Aorta (tissue), 5 donors: ENCODE results near the gene ABCC11. TPM values are rescaled to one million over a fixed set of nuclear protein-coding genes. Genes with fewer than 3 reads are reported as not detected.

Experiments used
- ATAC-seq: fragments of 200-7000 bp; cut with Tn5 transposase; one replicate; pipeline ENCODE4 v1.9.1; 2022; ENCODE audit warnings: moderate library complexity; ENCODE audit not compliant: low FRiP score
- DNase-seq, 2 donors: peaks; one replicate each; pipeline ENCODE4 v3.0.0-alpha.2; 2020
- H3K27ac ChIP-seq, 2 donors: one replicate each; pipeline ENCODE4 v1.5.1; 2013; ENCODE audit warnings: low read length in 2 of 2, mild to moderate bottlenecking in 2 of 2, moderate library complexity in 2 of 2, control low read depth in 1 of 2, inconsistent platforms in 1 of 2, low read depth in 1 of 2
- H3K27me3 ChIP-seq, 2 donors: one replicate each; pipeline ENCODE4 v1.6.1; 2013; ENCODE audit warnings: control low read depth in 1 of 2, low read length in 1 of 2, mild to moderate bottlenecking in 1 of 2, moderate library complexity in 1 of 2; ENCODE audit not compliant: insufficient read depth in 2 of 2, control insufficient read depth in 1 of 2
- H3K36me3 ChIP-seq, 2 donors: one replicate each; pipeline ENCODE4 v1.6.1; 2013; ENCODE audit warnings: control low read depth in 1 of 2, low read length in 1 of 2, mild to moderate bottlenecking in 1 of 2; ENCODE audit not compliant: insufficient read depth in 2 of 2, control insufficient read depth in 1 of 2
- H3K4me1 ChIP-seq, 2 donors: one replicate each; pipeline ENCODE4 v1.6.1; 2013; ENCODE audit warnings: low read length in 2 of 2, control low read depth in 1 of 2, mild to moderate bottlenecking in 1 of 2, moderate library complexity in 1 of 2; ENCODE audit not compliant: insufficient read depth in 2 of 2, control insufficient read depth in 1 of 2
- H3K4me3 ChIP-seq, 2 donors: one replicate each; pipeline ENCODE4 v1.5.1; 2013; ENCODE audit warnings: low read length in 2 of 2, control low read depth in 1 of 2, mild to moderate bottlenecking in 1 of 2
- H3K9me3 ChIP-seq: one replicate; pipeline ENCODE4 v1.6.1; 2013; ENCODE audit warnings: mild to moderate bottlenecking, low read length; ENCODE audit not compliant: control insufficient read depth
- WGBS, 2 donors: extraction: QIAGEN DNeasy Blood & Tissue Kit; methylation state at CpG; one replicate each; pipeline ENCODE4 v1.1.7; 2013; 5-methylcytosine and 5-hydroxymethylcytosine counted together
- intact Hi-C, 2 donors: fragments of 100-400 bp; cut with DNase I; formaldehyde crosslinking; loops; one replicate each; pipeline versions ENCODE4 v1.14.2 to v1.15.0; 2022
- polyA plus RNA-seq, 2 donors: library from polyadenylated mRNA; stranded (reverse); fragments of 200-250 nt; gene quantifications; one replicate each; pipeline ENCODE4 v1.2.3, GENCODE V29; 2013
- total RNA-seq, 2 donors: library from RNA; stranded (reverse); fragmentation: NEBNext Ultra II Directional; extraction: Animal tissue kit (Norgen Biotek cat#: 25700); gene quantifications; one replicate each; pipeline ENCODE4 v1.2.1, GENCODE V29; 2021
- donor health status: healthy with polysubstance abuse.
- donor health status: Bipolar disorder and iron deficiency.
- donor health status: DM: no; HTN: no; CAD: no.
- donor health status: DM: no; HTN: no; CAD: no.
- donor health status: DM: yes; HTN: yes; CAD: no.

Gene ABCC11
- total and polyA plus RNA-seq, 4 donors = 0.13 TPM; not detected in 3

GRCh38 chr16:48157794-48158193 lies 89.5 kb downstream of the ABCC11 start:
- Histone ChIP-seq H3K27me3 (no peaks in the 10 kb centered on the region), H3K36me3 (no peaks in the 10 kb centered on the region), H3K27ac (no peak overlapping the region), H3K4me1 (no peaks in the 10 kb centered on the region), H3K9me3 (no peaks in the 10 kb centered on the region), H3K4me3 (no peak overlapping the region)
- intact Hi-C loops = loop anchor here (2.0 to 5.0 kb wide), 2 partner anchors 1015 kb away; partner anchors contain the start of gene NETO2 (in 2 of the 2)
- ATAC-seq (no peak), DNase-seq (no peak)
- 88 to 90% methylated on average over 4 of the region's 4 CpGs for WGBS, 2 donors

- Histone ChIP-seq H3K4me1 (no peaks in the 10 kb centered on the region), H3K27ac (no peak overlapping the region), H3K4me3 (no peak overlapping the region), H3K27me3 (no peaks in the 10 kb centered on the region), H3K9me3 (no peaks in the 10 kb centered on the region), H3K36me3 (no peaks in the 10 kb centered on the region)
- DNase-seq (no peak), ATAC-seq (no peak)
- 82 to 88% methylated on average over 11 of the region's 11 CpGs for WGBS, 2 donors
- intact Hi-C loops = loop anchor here (2.0 to 5.0 kb wide), 2 partner anchors 1015 kb away; partner anchors contain the start of gene NETO2 (in 2 of the 2)
Measured at GRCh38 chr16:48157302-48157701, 90.0 kb downstream of the ABCC11 start.

- Histone ChIP-seq H3K27me3 (no peaks in the 10 kb centered on the region), H3K27ac (no peak overlapping the region), H3K9me3 (no peaks in the 10 kb centered on the region), H3K4me1 (no peaks in the 10 kb centered on the region), H3K36me3 (no peaks in the 10 kb centered on the region), H3K4me3 (no peak overlapping the region)
- 12% methylated on average over 16 of the region's 16 CpGs for WGBS, 2 donors
- DNase-seq = peak; percentile 83 to 94
- peak; percentile 81 for ATAC-seq
- intact Hi-C loops = loop anchor here (2.0 to 5.0 kb wide), 2 partner anchors 1014 kb away; partner anchors contain the start of gene NETO2 (in 2 of the 2)
Measured at GRCh38 chr16:48156790-48157209, 90.5 kb downstream of the ABCC11 start.

- DNase-seq = no peak
- intact Hi-C loops = loop anchor here (2.0 to 5.0 kb wide), 2 partner anchors 1013 to 1014 kb away; partner anchors contain the start of gene NETO2 (in 2 of the 2)
Measured at GRCh38 chr16:48155926-48156789, 91.2 kb downstream of the ABCC11 start, which contains the start of gene ABCC12. TSS of gene ABCC12 (minus strand) at chr16:48155993. CDS start at chr16:48146424, 9,569 bp downstream.

DNA sequence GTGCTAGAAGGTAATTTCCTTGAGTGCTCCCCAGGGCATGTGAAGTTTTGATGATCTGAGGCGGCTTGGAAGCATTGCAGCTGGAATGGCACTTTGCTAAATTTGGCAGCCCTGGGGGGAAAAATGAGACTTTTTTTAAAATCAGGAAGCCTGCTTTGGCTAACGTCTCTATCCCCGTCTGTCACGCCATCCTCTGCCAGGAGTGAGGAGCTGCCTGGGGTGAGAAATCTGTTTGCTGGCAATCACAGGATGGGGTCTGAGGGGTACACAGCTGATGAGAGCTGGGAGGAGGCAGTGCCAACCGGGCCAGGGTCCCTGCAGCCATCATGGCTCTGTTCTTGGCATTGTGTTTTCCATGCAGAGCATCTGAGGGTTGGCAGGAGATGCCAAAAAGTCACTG lies 93.6 kb downstream of the ABCC11 start:
- no peaks in the 10 kb centered on the region for H3K27me3 ChIP-seq
- intact Hi-C loops = no loop called here
- H3K9me3 ChIP-seq = no peaks in the 10 kb centered on the region
- H3K4me3 ChIP-seq = no peak overlapping the region
- no peak overlapping the region for H3K27ac ChIP-seq
- H3K4me1 ChIP-seq = no peaks in the 10 kb centered on the region
- ATAC-seq (no peak), DNase-seq (no peak)
- no peaks in the 10 kb centered on the region for H3K36me3 ChIP-seq
- whole genome bisulfite sequencing, 2 donors = 29 to 36% methylated on average over 5 of the region's 5 CpGs

More at GRCh38 chr16:48155926-48156789, 91.2 kb downstream of the ABCC11 start, which contains the start of gene ABCC12:
- WGBS, 2 donors = 51 to 53% methylated on average over 21 to 24 of the region's 24 CpGs
- Histone ChIP-seq H3K27me3 (no peaks in the 10 kb centered on the region), H3K27ac (no peak within 1 kb of the TSS), H3K36me3 (no peaks in the 10 kb centered on the region), H3K9me3 (no peaks in the 10 kb centered on the region), H3K4me1 (no peaks in the 10 kb centered on the region), H3K4me3 (no peak within 1 kb of the TSS)
- no peak for ATAC-seq

GRCh38 chr16:48152226-48152625 lies 95.1 kb downstream of the ABCC11 start:
- Histone ChIP-seq H3K27ac (no peak overlapping the region), H3K9me3 (no peaks in the 10 kb centered on the region), H3K4me1 (no peaks in the 10 kb centered on the region), H3K4me3 (no peak overlapping the region), H3K27me3 (no peaks in the 10 kb centered on the region), H3K36me3 (no peaks in the 10 kb centered on the region)
- intact Hi-C loops = no loop called here
- WGBS, 2 donors = 96% methylated on average over 9 of the region's 9 CpGs
- ATAC-seq (no peak), DNase-seq (no peak)

DNA sequence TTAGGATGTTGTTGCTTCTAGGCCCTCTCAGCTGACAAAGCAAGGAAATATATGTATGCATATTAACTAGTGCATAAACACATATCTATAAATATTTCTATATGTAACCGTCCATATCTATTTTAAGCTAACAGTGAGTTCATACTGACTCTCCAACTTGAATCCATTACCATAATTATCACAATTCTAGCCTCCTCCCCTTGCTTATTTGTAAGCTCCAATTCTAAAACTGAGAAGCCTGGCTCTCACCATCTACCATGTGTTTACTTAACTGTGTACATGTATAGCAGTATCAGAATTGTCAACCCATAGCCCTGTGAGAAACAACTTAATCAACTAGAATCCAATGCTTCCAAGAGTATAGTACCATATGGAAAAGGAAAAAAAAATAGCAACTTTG lies 96.6 kb downstream of the ABCC11 start:
- Histone ChIP-seq H3K4me3 (no peak overlapping the region), H3K27me3 (no peaks in the 10 kb centered on the region), H3K9me3 (no peaks in the 10 kb centered on the region), H3K4me1 (no peaks in the 10 kb centered on the region), H3K27ac (no peak overlapping the region), H3K36me3 (no peaks in the 10 kb centered on the region)
- intact Hi-C loops = no loop called here
- WGBS, 2 donors = 36 to 43% methylated on average over 1 of the region's 1 CpG
- no peak for ATAC-seq
- DNase-seq = no peak

DNA sequence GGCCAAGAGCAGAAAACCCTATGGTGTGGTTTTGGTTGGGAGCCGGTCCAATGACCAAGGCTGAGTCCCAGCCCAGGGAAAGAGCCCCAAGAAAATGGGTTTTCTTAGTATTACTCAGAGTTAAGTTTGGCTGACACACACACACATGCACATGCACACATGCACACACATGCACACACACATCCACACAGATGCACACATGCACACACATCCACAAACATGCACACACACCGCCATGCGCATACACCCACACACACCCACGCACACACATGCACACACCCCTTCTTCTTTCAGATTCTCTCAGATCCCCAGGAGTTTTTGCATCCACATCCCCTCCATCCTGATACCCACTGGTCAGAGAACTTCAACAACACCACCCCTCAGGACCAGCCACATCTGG lies 100.6 kb downstream of the ABCC11 start:
- Histone ChIP-seq H3K9me3 (peaks cover 2% of the 10 kb centered on the region), H3K27me3 (no peaks in the 10 kb centered on the region), H3K4me3 (no peak overlapping the region), H3K36me3 (no peaks in the 10 kb centered on the region), H3K4me1 (no peaks in the 10 kb centered on the region), H3K27ac (no peak overlapping the region)
- intact Hi-C loops = no loop called here
- no peak for DNase-seq
- 94 to 97% methylated on average over 4 of the region's 4 CpGs for WGBS, 2 donors
- ATAC-seq = no peak

DNA sequence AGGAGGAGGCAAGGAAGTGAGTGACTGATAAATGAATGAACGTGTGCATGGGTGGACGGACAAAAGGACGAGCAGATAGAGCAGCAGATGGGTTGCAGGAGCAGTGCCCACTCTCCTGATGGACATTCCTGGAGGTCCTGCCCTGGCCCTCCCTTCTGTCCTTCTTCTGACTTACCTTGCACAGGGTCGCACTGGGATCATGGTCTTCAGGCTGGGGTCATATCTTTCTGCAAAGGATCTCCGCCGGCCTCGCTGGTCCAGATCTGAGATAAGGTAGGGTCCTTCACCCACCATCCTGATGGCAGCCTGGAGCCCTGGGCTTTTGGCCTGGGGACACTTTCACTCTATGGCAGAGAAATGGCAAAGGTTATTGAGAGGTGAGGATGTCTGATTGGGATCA lies 101.2 kb downstream of the ABCC11 start:
- no peak for ATAC-seq
- no peaks in the 10 kb centered on the region for H3K36me3 ChIP-seq
- no peak for DNase-seq
- 81 to 92% methylated on average over 7 of the region's 7 CpGs for WGBS, 2 donors
- no peak overlapping the region for H3K27ac ChIP-seq
- no peak overlapping the region for H3K4me3 ChIP-seq
- H3K9me3 ChIP-seq = peaks cover 2% of the 10 kb centered on the region
- no peaks in the 10 kb centered on the region for H3K4me1 ChIP-seq
- intact Hi-C loops = no loop called here
- H3K27me3 ChIP-seq = no peaks in the 10 kb centered on the region
